Ascending aorta (tissue), 2 donors: ENCODE data around the gene ZNF697. TPM values are rescaled to one million over a fixed set of nuclear protein-coding genes. Genes with fewer than 3 reads are reported as not detected.

ENCODE experiments used
- DNase-seq, 2 donors: peaks; one replicate each; pipeline ENCODE4 v3.0.0-alpha.2; 2019; ENCODE audit warnings: low spot score in 2 of 2
- H3K27ac ChIP-seq, 2 donors: fragments of 200-600 bp; sonication (generic); one replicate each; pipeline ENCODE4 v1.5.1; 2016 to 2017; ENCODE audit warnings: mild to moderate bottlenecking in 1 of 2
- H3K27me3 ChIP-seq: fragments of 200-600 bp; sonication (generic); one replicate; pipeline ENCODE4 v1.5.1; 2017
- H3K36me3 ChIP-seq, 2 donors: fragments of 200-600 bp; sonication (generic); one replicate each; pipeline ENCODE4 v1.5.1; 2016
- H3K4me1 ChIP-seq, 2 donors: fragments of 200-600 bp; sonication (generic); one replicate each; pipeline ENCODE4 v1.5.1; 2016 to 2017; ENCODE audit warnings: mild to moderate bottlenecking in 1 of 2
- H3K4me3 ChIP-seq, 2 donors: fragments of 200-600 bp; sonication (generic); one replicate each; pipeline ENCODE4 v1.5.1; 2016 to 2017; ENCODE audit warnings: mild to moderate bottlenecking in 1 of 2
- H3K9me3 ChIP-seq, 2 donors: fragments of 200-600 bp; sonication (generic); one replicate each; pipeline ENCODE4 v1.5.1; 2016
- intact Hi-C: fragments of 100-400 bp; cut with DNase I; formaldehyde crosslinking; loops from one replicate; pipeline ENCODE4 v1.15.1; 2023
- total RNA-seq: library from RNA; depleted of rRNA; stranded (reverse); fragments of >200 nt; gene quantifications from one replicate; pipeline ENCODE4 v1.1.0, GENCODE V29; 2016
- TF ChIP-seq, protein P1 (sequence below), 3 experiments: fragments of 200-600 bp in 2 of 3; fragments of 450-650 bp in 1 of 3; sonication (generic) in 2 of 3; IDR thresholded peaks; one replicate each; pipeline ENCODE4 v1.5.1; 2016 to 2019; ENCODE audit warnings: antibody characterized with exemption in 3 of 3, mild to moderate bottlenecking in 1 of 3, moderate library complexity in 1 of 3

The ZNF697 gene
- total RNA-seq, 1 donor from 2014 or later: 0.11 TPM

DNA sequence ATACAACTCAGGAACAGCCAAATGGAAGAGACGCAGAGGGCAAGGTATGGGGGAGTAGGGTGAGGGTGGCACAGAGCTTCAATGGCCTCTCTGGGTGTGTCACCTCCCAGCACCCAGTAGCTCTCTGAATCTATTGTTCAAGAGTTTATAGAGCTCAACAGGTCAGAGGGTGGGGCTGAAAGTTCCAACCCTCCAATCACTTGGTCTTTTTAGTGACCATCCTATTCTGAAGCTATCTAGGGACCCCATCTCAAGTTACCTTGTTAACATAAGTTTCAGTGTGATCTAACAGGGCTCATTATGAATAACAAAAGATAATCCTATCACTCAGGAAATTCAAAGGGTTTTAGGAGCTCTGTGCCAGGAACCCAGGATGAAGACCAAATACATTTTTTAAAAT is 31.2 kb upstream of the ZNF697 start:
- TF ChIP-seq, protein P1, sequence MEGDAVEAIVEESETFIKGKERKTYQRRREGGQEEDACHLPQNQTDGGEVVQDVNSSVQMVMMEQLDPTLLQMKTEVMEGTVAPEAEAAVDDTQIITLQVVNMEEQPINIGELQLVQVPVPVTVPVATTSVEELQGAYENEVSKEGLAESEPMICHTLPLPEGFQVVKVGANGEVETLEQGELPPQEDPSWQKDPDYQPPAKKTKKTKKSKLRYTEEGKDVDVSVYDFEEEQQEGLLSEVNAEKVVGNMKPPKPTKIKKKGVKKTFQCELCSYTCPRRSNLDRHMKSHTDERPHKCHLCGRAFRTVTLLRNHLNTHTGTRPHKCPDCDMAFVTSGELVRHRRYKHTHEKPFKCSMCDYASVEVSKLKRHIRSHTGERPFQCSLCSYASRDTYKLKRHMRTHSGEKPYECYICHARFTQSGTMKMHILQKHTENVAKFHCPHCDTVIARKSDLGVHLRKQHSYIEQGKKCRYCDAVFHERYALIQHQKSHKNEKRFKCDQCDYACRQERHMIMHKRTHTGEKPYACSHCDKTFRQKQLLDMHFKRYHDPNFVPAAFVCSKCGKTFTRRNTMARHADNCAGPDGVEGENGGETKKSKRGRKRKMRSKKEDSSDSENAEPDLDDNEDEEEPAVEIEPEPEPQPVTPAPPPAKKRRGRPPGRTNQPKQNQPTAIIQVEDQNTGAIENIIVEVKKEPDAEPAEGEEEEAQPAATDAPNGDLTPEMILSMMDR (IDR thresholded peaks at IDR 0.05): no peak
- Histone ChIP-seq H3K4me1 (peaks cover 0 to 4% of the 10 kb centered on the region in 2 donors), H3K4me3 (no peak overlapping the region), H3K36me3 (no peaks in the 10 kb centered on the region), H3K27ac (no peak overlapping the region), H3K27me3 (no peaks in the 10 kb centered on the region), H3K9me3 (no peaks in the 10 kb centered on the region)
- intact Hi-C loops: no loop called here
- no peak for DNase-seq

DNA sequence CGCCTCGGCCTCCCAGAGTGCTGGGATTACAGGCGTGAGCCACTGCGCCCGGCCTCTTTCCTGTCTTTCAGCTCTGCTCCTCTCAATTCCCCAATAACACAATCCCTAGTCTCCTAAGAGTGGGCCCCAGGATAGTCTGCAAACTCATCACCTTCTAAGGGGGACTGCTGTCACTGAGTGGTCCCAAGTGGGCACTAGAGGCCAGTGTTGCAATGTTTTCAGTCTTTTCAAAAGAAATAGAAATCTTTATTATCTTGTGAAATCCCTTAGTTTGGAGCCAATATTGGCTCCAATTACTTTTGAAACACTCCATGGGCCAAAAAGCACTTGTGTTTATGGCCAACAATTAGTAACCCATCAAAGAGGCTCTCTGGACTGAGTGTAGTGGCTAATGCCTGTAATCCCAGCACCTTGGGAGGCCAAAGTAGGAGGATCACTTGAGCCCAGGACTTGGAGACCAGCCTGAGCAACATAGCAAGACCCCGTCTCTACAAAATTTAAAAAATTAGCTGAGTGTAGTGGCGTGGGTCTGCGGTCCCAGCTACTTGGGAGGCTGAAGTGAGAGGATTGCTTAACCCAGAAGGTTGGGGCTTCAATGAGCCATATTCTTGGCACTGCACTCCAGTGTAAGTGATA is 28.6 kb upstream of the ZNF697 start:
- H3K27me3 ChIP-seq: no peaks in the 10 kb centered on the region
- peak in 1 of 2 donors; percentile 66 for DNase-seq

DNA sequence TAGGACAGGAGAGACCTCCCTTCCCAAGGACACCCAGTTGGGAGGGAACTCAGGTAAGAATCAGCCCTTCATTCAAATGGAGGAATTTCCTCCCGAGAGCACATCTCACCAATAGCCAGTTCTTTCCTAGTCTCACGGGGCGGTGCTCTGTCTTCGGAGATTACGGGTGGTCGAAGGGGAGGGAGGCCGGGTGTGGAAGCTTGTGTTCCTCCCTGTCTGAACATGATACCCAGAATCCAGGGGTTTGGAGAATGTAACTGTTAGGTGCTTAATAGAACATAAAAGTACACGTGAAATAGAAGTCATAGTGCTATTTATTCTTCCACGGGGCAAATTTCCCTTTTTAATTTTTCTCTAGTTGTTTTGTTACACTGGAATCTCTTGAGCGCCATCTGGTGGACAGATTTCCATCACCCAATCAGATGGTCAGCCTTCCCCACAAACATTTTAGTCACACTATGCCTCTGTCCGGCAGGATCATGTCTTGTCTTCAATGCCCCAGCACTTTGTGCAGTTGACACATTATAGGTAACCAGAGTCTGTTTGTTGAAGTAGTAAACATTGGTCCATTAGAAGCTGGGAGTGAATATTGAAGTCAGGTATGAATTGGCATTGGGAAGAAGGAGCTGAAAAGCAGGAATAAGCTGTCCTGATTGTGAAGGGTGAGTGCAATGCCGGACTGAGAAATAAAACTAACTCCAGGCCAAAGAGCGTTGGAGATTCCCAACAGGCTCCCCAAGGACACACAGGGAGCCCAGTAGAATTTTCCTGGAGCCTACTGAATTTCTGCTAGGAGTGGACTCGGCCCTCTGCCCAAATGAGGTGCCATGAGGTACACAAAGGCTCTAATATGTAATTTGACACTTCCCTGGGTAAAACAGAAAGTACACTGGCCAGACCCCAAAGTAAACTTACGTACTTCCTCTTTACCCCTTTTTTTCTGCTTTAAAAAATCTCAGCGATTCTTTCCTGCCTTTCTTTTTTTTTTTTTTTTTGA is 27.6 kb upstream of the ZNF697 start:
- Histone ChIP-seq H3K27me3 (no peaks in the 10 kb centered on the region), H3K36me3 (no peaks in the 10 kb centered on the region), H3K4me1 (peaks cover 0 to 4% of the 10 kb centered on the region in 2 donors), H3K9me3 (no peaks in the 10 kb centered on the region), H3K27ac (peak overlapping the region; percentile 9 to 55), H3K4me3 (peak overlapping the region; percentile 56 to 58)
- intact Hi-C loops: loop anchor here (1.0 kb wide), 1 partner anchor 62 kb away; no protein-coding TSS in a partner anchor
- DNase-seq: peak; percentile 21 to 93
- TF ChIP-seq, protein P1 (IDR thresholded peaks at IDR 0.05): peak; percentile 64 to 87 (median 74)

More for the DNA sequence above, 28.6 kb upstream of the ZNF697 start:
- Histone ChIP-seq H3K4me1 (peaks cover 0 to 4% of the 10 kb centered on the region in 2 donors), H3K4me3 (no peak overlapping the region), H3K9me3 (no peaks in the 10 kb centered on the region), H3K36me3 (no peaks in the 10 kb centered on the region), H3K27ac (no peak overlapping the region)
- TF ChIP-seq, protein P1 (IDR thresholded peaks at IDR 0.05): no peak
- intact Hi-C loops: no loop called here

DNA sequence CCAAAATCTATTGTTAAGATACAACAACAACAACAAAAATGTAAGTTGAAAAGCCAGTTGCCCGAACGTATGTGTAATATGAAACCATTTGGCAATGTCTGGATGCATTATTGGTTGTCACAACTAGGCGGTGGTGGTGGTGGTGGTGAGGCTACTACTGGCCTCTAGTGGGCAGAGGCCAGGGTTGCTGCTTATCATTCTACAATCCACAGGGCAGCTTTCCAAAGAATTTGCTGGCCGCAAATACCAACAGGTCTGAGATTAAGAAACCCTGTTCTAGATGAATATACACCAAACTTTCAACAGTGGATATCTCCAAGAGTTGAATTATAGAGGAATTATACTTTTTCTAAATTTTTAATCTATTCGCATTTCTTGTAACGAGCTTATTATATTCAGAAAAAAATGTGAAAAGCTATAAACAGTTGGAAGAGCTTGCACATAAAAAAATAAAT is 26.8 kb upstream of the ZNF697 start:
- Histone ChIP-seq H3K27me3 (no peaks in the 10 kb centered on the region), H3K4me3 (peak overlapping the region; percentile 56 to 58), H3K36me3 (no peaks in the 10 kb centered on the region), H3K9me3 (no peaks in the 10 kb centered on the region), H3K4me1 (peaks cover 0 to 4% of the 10 kb centered on the region in 2 donors), H3K27ac (peak overlapping the region in 1 of 2 donors; percentile 55)
- peak in 1 of 2 donors; percentile 74 for DNase-seq
- intact Hi-C loops: loop anchor here (1.0 kb wide), 1 partner anchor 62 kb away; no protein-coding TSS in a partner anchor
- TF ChIP-seq, protein P1 (IDR thresholded peaks at IDR 0.05): peak in 1 of 3 experiments; percentile 61

DNA sequence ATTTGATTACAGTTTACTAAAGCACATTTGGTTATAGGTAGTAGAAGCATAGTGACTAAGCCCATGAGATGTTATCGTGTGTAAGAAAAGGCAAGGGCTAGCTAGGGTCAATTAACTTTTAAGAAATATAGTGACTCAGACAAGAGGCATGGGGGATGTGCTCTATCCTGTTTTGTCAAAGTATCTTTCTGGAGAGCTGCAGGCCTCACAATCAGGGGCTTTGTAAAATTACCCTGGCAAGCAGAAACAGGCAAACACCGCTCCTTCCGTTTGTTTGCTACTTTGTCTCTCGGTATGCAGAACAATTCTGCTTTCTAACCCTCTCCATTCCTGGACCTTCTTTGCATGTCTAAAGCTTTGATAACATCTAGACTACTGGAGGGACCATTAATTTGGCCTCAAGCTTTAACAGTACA is 26.1 kb upstream of the ZNF697 start:
- H3K27ac ChIP-seq: no peak overlapping the region
- H3K9me3 ChIP-seq: no peaks in the 10 kb centered on the region
- no peaks in the 10 kb centered on the region for H3K27me3 ChIP-seq
- no peak overlapping the region for H3K4me3 ChIP-seq
- no peak for DNase-seq
- H3K4me1 ChIP-seq: peaks cover 0 to 4% of the 10 kb centered on the region in 2 donors
- no peaks in the 10 kb centered on the region for H3K36me3 ChIP-seq
- intact Hi-C loops: no loop called here
- TF ChIP-seq, protein P1 (IDR thresholded peaks at IDR 0.05): no peak
